Upper lobe of right lung (tissue), 1 donor: Measurements from ENCODE around the gene TRIM44. TPM values are rescaled to one million over a fixed set of nuclear protein-coding genes. Genes with fewer than 3 reads are reported as not detected.
"Not testable (repeated sequence)": the region's sequence is repeated elsewhere in the genome, so short reads cannot be mapped to it uniquely, and the experiment has no call there.

Source experiments
- ATAC-seq: fragments of 200-7000 bp; cut with Tn5 transposase; one replicate; pipeline ENCODE4 v1.9.1; 2020; ENCODE audit warnings: mild to moderate bottlenecking, moderate library complexity
- DNase-seq: peaks from one replicate; pipeline ENCODE4 v3.0.0-alpha.2; 2020
- H3K27ac ChIP-seq: fragments of 200-600 bp; one replicate; pipeline ENCODE4 v1.8.0; 2022
- H3K27me3 ChIP-seq: fragments of 200-600 bp; one replicate; pipeline ENCODE4 v1.8.0; 2022; ENCODE audit warnings: mild to moderate bottlenecking
- H3K36me3 ChIP-seq: fragments of 200-600 bp; one replicate; pipeline ENCODE4 v1.8.0; 2022
- H3K4me1 ChIP-seq: fragments of 200-600 bp; one replicate; pipeline ENCODE4 v1.8.0; 2022
- H3K4me3 ChIP-seq: fragments of 200-600 bp; one replicate; pipeline ENCODE4 v1.8.0; 2022; ENCODE audit warnings: mild to moderate bottlenecking
- H3K9me3 ChIP-seq: fragments of 200-600 bp; one replicate; pipeline ENCODE4 v1.8.0; 2022
- intact Hi-C: fragments of 100-400 bp; cut with DNase I; formaldehyde crosslinking; loops from one replicate; pipeline ENCODE4 v1.11.0; 2022
- total RNA-seq: library from RNA; stranded (reverse); fragmentation: NEBNext Ultra II Directional; extraction: Animal tissue kit (Norgen Biotek cat#: 25700); gene quantifications from one replicate; pipeline ENCODE4 v1.2.1, GENCODE V29; 2021
- TF ChIP-seq, protein P1 (sequence below): fragments of 200-600 bp; IDR thresholded peaks from one replicate; pipeline ENCODE4 v1.8.0; 2022; ENCODE audit warnings: antibody characterized with exemption
- donor health status: DM: no; HTN: yes; CAD: no; lungs with severe emphysema.

Gene TRIM44
- total RNA-seq, 1 donor from 2014 or later = 67.2 TPM

DNA sequence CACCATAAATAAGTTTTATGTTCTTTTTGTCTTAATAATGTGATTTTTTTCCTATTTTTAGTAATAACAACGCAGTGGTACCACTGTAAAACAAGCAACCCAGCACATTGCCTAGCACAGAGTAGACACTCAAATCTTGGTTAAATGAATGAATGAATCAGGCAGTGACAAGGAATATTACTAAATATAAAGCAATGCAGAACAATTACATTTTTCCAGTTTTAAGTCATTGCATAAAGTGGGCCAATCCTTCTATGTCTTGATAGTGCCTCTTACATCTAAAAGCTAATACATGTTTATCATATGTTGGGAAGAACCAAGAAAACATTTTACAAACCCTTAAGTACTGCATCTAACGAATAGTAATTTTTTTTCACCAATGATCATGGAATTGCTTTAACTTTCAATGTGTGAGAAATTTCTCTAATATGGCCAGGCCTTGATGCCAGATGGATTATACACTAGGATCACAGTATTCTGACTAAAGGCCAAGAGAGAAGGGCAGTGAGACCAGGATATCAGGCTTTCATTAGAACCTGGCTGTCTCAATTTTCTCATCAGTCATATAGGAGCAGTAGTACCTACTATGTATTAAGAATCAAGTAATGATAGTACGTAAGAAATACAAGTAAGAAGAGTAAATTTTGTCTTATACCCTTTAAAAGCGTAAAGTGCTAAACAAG is 88.5 kb downstream of the TRIM44 start:
- Histone ChIP-seq H3K4me3 (no peak overlapping the region), H3K9me3 (no peaks in the 10 kb centered on the region), H3K27ac (no peak overlapping the region), H3K4me1 (no peaks in the 10 kb centered on the region), H3K27me3 (no peaks in the 10 kb centered on the region), H3K36me3 (no peaks in the 10 kb centered on the region)
- DNase-seq = no peak
- intact Hi-C loops = no loop called here
- TF ChIP-seq, protein P1, sequence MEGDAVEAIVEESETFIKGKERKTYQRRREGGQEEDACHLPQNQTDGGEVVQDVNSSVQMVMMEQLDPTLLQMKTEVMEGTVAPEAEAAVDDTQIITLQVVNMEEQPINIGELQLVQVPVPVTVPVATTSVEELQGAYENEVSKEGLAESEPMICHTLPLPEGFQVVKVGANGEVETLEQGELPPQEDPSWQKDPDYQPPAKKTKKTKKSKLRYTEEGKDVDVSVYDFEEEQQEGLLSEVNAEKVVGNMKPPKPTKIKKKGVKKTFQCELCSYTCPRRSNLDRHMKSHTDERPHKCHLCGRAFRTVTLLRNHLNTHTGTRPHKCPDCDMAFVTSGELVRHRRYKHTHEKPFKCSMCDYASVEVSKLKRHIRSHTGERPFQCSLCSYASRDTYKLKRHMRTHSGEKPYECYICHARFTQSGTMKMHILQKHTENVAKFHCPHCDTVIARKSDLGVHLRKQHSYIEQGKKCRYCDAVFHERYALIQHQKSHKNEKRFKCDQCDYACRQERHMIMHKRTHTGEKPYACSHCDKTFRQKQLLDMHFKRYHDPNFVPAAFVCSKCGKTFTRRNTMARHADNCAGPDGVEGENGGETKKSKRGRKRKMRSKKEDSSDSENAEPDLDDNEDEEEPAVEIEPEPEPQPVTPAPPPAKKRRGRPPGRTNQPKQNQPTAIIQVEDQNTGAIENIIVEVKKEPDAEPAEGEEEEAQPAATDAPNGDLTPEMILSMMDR = no peak
- ATAC-seq = no peak

DNA sequence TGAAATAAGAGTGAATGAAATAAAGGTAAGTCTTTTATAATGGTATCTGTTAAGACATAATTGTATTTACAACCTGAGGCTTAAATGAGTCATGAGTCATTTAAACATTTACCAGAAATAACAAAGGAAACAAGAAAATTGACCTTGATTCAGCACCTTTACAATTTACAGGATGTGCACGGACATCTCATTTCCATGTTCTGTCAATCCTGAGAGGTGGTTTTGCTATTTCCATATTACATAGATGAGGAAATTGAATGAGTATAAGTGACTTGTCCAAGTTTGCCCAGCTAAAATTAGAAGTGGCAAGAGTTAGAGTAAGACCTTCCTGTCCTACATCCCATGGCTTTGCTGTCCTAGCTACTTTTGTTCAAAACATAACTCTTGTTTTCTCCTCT is 89.1 kb downstream of the TRIM44 start:
- intact Hi-C loops = no loop called here
- ATAC-seq = no peak
- no peak overlapping the region for H3K4me3 ChIP-seq
- H3K9me3 ChIP-seq = no peaks in the 10 kb centered on the region
- H3K36me3 ChIP-seq = no peaks in the 10 kb centered on the region
- no peaks in the 10 kb centered on the region for H3K27me3 ChIP-seq
- H3K4me1 ChIP-seq = no peaks in the 10 kb centered on the region
- TF ChIP-seq, protein P1 = no peak
- no peak for DNase-seq
- H3K27ac ChIP-seq = no peak overlapping the region

DNA sequence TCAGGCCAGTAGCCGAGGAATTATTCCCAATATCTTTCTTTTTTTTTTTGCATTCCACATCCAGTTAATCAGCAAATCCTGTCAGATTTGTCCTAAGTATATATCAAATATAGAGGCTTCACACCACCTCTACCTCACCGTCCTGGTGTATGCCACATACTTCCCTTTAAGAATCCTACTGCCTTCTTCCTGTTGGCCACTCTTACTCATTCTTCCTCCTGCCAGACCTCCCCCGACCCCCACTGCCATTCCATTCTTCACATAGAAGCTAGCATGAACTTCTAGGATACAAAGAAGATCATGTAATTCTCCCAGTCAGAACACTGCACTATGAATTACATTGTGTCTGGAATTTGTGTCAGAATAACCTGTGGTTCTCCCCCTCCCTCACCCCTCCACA is 89.5 kb downstream of the TRIM44 start:
- no peak for ATAC-seq
- H3K27ac ChIP-seq = no peak overlapping the region
- intact Hi-C loops = no loop called here

DNA sequence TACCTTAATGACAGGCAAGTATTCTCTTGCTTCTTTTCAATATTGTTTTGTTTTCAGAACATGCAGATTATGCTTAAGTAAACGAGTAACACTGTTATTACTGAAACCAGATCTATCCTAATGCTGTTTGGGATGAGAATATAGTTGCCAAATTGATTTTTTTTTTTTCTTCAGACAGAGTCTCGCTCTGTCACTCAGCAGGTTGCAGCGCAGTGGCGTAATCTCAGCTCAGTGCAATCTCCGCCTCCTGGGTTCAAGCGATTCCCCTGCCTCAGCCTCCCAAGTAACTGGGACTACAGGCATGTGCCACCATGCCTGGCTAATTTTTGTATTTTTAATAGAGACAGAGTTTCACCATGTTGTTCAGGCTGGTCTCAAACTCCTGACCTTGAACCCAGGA is 91.0 kb downstream of the TRIM44 start:
- intact Hi-C loops, H3K9me3 ChIP-seq, ATAC-seq, H3K27me3 ChIP-seq, H3K27ac ChIP-seq, DNase-seq, H3K36me3 ChIP-seq, H3K4me3 ChIP-seq, H3K4me1 ChIP-seq: not testable (repeated sequence)

More for the DNA sequence above, 89.5 kb downstream of the TRIM44 start:
- H3K9me3 ChIP-seq = no peaks in the 10 kb centered on the region
- DNase-seq = no peak
- no peak overlapping the region for H3K4me3 ChIP-seq
- no peaks in the 10 kb centered on the region for H3K36me3 ChIP-seq
- TF ChIP-seq, protein P1 = no peak
- no peaks in the 10 kb centered on the region for H3K4me1 ChIP-seq
- no peaks in the 10 kb centered on the region for H3K27me3 ChIP-seq

DNA sequence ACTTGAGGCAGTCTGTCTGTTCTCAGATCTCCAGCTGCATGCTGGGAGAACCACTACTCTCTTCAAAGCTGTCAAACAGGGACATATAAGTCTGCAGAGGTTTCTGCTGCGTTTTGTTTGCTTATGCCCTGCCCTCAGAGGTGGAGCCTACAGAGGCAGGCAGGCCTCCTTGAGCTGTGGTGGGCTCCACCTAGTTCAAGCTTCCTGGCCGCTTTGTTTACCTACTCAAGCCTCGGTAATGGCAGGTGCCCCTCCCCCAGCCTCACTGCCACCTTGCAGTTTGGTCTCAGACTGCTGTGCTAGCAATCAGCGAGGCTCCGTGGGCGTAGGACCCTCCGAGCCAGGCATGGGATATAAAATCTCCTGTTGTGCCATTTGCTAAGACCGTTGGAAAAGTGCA is 97.4 kb downstream of the TRIM44 start:
- H3K4me3 ChIP-seq, H3K27me3 ChIP-seq, H3K9me3 ChIP-seq, H3K4me1 ChIP-seq, ATAC-seq, H3K36me3 ChIP-seq, DNase-seq, intact Hi-C loops, H3K27ac ChIP-seq: not testable (repeated sequence)

DNA sequence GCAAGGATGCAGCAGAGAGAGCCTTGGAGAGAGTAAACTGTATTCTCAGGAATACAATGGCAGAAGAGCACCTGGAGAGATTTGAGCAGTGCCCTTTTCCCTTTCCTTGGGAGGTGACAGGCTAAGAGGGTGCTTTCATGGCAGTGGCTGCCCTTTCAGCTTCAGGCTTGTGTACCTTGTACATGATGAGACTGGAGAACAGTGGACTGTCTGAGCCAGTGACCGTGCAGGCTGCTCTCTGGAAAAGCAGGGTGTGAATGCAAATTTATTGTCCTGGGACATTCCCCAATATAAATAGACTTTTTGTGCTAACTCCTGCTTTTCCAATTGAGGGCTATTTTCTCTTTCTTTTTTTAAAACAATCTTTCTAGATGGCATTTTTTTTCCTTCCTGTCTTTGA is 99.3 kb downstream of the TRIM44 start:
- peaks cover 8% of the 10 kb centered on the region for H3K4me1 ChIP-seq
- intact Hi-C loops = no loop called here
- H3K36me3 ChIP-seq = no peaks in the 10 kb centered on the region
- DNase-seq (no peak), ATAC-seq (no peak)
- no peak overlapping the region for H3K4me3 ChIP-seq
- H3K27ac ChIP-seq = no peak overlapping the region
- no peaks in the 10 kb centered on the region for H3K27me3 ChIP-seq
- TF ChIP-seq, protein P1 = no peak
- H3K9me3 ChIP-seq = no peaks in the 10 kb centered on the region

DNA sequence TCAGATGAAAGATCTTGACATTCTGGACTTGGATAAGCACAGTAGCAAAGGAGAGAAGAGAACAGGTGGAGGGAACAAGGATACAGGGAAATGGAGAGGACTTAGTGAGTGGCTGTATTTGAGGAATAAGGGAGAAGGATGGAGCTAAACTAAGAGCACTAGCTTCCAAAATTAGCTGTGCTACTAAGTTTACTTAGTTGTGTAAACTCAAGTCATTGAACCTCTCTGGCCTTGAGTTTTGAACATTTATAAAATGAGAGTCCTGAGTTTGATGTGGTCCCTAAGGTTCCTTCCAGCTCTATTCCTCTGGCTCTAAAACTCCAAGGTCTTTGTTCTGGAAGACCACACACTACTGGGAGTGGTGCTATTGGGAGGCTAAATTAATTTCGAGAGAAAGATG is 100.7 kb downstream of the TRIM44 start:
- no peak for DNase-seq
- TF ChIP-seq, protein P1 = no peak
- H3K9me3 ChIP-seq = no peaks in the 10 kb centered on the region
- no peaks in the 10 kb centered on the region for H3K36me3 ChIP-seq
- ATAC-seq = no peak
- peaks cover 8% of the 10 kb centered on the region for H3K4me1 ChIP-seq
- intact Hi-C loops = no loop called here
- no peaks in the 10 kb centered on the region for H3K27me3 ChIP-seq
- H3K4me3 ChIP-seq = no peak overlapping the region
- H3K27ac ChIP-seq = no peak overlapping the region
